ENCODE measurements around the gene TMEM198. TPM values are rescaled to one million over a fixed set of nuclear protein-coding genes. Genes with fewer than 3 reads are reported as not detected.
A peak's percentile ranks its signal among the peaks of the same experiment; 100 is the strongest.

Gene TMEM198
- total RNA-seq, 1 donor = 1.1 TPM

DNA sequence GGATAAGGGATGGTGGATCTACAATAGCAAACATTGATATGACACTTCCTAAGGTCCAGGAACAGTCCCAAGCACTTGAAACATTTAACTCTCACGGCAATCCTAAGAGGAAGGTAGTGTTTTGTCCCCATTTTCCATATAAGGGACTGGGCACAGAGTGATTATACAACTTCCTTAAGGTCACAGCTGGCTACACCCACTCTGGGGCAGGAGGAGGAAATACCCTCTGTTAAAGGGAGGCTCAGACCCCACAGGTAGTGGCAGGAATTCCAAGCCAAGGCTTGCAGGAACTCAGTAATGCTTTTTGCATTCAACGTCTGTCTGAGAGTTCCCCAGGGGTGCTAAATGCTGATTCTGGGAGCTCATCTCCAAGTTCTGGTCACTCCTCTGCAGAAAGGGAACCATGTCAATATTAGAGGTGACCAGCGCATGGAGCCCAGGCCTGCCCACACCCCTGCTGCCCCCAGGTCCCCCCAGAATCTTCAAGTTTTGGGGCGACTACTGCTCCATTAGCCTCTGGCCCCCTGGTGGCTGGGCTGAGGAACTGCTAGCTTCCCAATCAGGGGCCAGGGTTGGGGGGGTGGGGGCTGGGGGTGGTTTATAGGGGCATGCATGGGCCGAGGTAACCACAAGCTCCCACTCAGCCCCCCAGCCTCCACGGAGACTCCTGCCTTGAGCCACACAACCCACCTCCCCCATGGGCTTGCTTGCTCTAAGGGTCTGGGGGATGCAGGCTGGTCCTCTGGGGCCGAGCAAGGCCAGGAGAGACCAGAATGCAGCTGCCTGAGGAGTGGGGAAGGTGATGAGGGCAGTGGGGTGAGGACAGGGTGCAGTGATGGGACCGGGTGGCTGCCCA lies 16.4 kb downstream of the TMEM198 start:
- Histone ChIP-seq H3K4me2 (ENCODE audit: insufficient read depth, low read length) (no peak overlapping the region), H3K4me3 (ENCODE audit: insufficient read depth, low read length) (no peak overlapping the region), H3K79me2 (ENCODE audit: insufficient read depth, low read length) (no peaks in the 10 kb centered on the region), H3K36me3 (ENCODE audit: insufficient read depth, low read length) (no peaks in the 10 kb centered on the region), H3K9me3 (ENCODE audit: low read depth, low read length) (no peaks in the 10 kb centered on the region), H4K20me1 (ENCODE audit: insufficient read depth, low read length) (peaks cover 2% of the 10 kb centered on the region), H3K27me3 (ENCODE audit: insufficient read depth, low read length) (no peaks in the 10 kb centered on the region), H3K4me1 (ENCODE audit: insufficient read depth, low read length) (no peaks in the 10 kb centered on the region), H3K27ac (ENCODE audit: low read depth, low read length) (no peak overlapping the region), H2AFZ (ENCODE audit: low read length) (no peak overlapping the region)
- TF ChIP-seq, protein P1, sequence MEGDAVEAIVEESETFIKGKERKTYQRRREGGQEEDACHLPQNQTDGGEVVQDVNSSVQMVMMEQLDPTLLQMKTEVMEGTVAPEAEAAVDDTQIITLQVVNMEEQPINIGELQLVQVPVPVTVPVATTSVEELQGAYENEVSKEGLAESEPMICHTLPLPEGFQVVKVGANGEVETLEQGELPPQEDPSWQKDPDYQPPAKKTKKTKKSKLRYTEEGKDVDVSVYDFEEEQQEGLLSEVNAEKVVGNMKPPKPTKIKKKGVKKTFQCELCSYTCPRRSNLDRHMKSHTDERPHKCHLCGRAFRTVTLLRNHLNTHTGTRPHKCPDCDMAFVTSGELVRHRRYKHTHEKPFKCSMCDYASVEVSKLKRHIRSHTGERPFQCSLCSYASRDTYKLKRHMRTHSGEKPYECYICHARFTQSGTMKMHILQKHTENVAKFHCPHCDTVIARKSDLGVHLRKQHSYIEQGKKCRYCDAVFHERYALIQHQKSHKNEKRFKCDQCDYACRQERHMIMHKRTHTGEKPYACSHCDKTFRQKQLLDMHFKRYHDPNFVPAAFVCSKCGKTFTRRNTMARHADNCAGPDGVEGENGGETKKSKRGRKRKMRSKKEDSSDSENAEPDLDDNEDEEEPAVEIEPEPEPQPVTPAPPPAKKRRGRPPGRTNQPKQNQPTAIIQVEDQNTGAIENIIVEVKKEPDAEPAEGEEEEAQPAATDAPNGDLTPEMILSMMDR (IDR thresholded peaks at IDR 0.05; ENCODE audit: extremely low read depth, low read depth, low read length) = peak; percentile 46
- peak; percentile 96 for DNase-seq (ENCODE audit: insufficient read length, low spot score, missing footprints)

- TF ChIP-seq, protein P1 (IDR thresholded peaks at IDR 0.05; ENCODE audit: extremely low read depth, low read depth, low read length) = no peak
- no peaks in the 10 kb centered on the region for H3K27me3 ChIP-seq (ENCODE audit: insufficient read depth, low read length)
- H3K4me3 ChIP-seq (ENCODE audit: insufficient read depth, low read length) = no peak overlapping the region
- no peaks in the 10 kb centered on the region for H3K79me2 ChIP-seq (ENCODE audit: insufficient read depth, low read length)
- no peaks in the 10 kb centered on the region for H3K36me3 ChIP-seq (ENCODE audit: insufficient read depth, low read length)
- no peaks in the 10 kb centered on the region for H3K4me1 ChIP-seq (ENCODE audit: insufficient read depth, low read length)
- H3K9me3 ChIP-seq (ENCODE audit: low read depth, low read length) = no peaks in the 10 kb centered on the region
- peaks cover 4% of the 10 kb centered on the region for H4K20me1 ChIP-seq (ENCODE audit: insufficient read depth, low read length)
- H3K4me2 ChIP-seq (ENCODE audit: insufficient read depth, low read length) = no peak overlapping the region
- DNase-seq (ENCODE audit: insufficient read length, low spot score, missing footprints) = peak; percentile 81
- no peak overlapping the region for H3K27ac ChIP-seq (ENCODE audit: low read depth, low read length)
- H2AFZ ChIP-seq (ENCODE audit: low read length) = no peak overlapping the region
These were observed 17.0 kb downstream of the TMEM198 start for GRCh38 chr2:219560893-219561178.

- Histone ChIP-seq H2AFZ (ENCODE audit: low read length) (no peak overlapping the region), H4K20me1 (ENCODE audit: insufficient read depth, low read length) (peaks cover 5% of the 10 kb centered on the region), H3K4me2 (ENCODE audit: insufficient read depth, low read length) (no peak overlapping the region), H3K36me3 (ENCODE audit: insufficient read depth, low read length) (no peaks in the 10 kb centered on the region), H3K4me3 (ENCODE audit: insufficient read depth, low read length) (no peak overlapping the region), H3K27me3 (ENCODE audit: insufficient read depth, low read length) (no peaks in the 10 kb centered on the region), H3K27ac (ENCODE audit: low read depth, low read length) (no peak overlapping the region), H3K79me2 (ENCODE audit: insufficient read depth, low read length) (no peaks in the 10 kb centered on the region), H3K4me1 (ENCODE audit: insufficient read depth, low read length) (no peaks in the 10 kb centered on the region), H3K9me3 (ENCODE audit: low read depth, low read length) (no peaks in the 10 kb centered on the region)
- TF ChIP-seq, protein P1 (IDR thresholded peaks at IDR 0.05; ENCODE audit: extremely low read depth, low read depth, low read length) = no peak
- peak; percentile 76 for DNase-seq (ENCODE audit: insufficient read length, low spot score, missing footprints)
These were observed 17.6 kb downstream of the TMEM198 start for GRCh38 chr2:219561179-219562048.
